AG04450 (cell line): ENCODE data around the gene TINAG. TPM values are rescaled to one million over a fixed set of nuclear protein-coding genes. Genes with fewer than 3 reads are reported as not detected.

Source experiments
- CTCF ChIA-PET: fragments of 300-600, 350-600 bp; formaldehyde crosslinking; extraction: SDS; loops from one replicate; lab custom pipeline; 2022; ENCODE audit warnings: antibody characterized with exemption, inconsistent platforms; lab: Charles Lee
- POLR2A ChIA-PET: fragments of 350-600 bp; formaldehyde crosslinking; extraction: SDS; loops from one replicate; lab custom pipeline; 2021; ENCODE audit warnings: antibody characterized with exemption, inconsistent platforms; lab: Yijun Ruan, JAX
- DNase-seq: peaks from one replicate; pipeline ENCODE4 v3.0.0-alpha.2; 2011; ENCODE audit warnings: low read depth, low spot score
- H3K27ac ChIP-seq: one replicate; pipeline ENCODE4 v1.5.1; 2012; ENCODE audit warnings: low read depth, low read length, control low read depth
- H3K27me3 ChIP-seq: one replicate; pipeline ENCODE4 v1.6.0; 2012; ENCODE audit warnings: low read length; ENCODE audit not compliant: control insufficient read depth, insufficient read depth
- H3K4me3 ChIP-seq: 2 replicates; pipeline ENCODE4 v1.5.1; 2011; ENCODE audit warnings: mild to moderate bottlenecking, low read depth, low read length, control low read depth
- H3K9me3 ChIP-seq: 2 replicates; pipeline ENCODE4 v1.5.1; 2012; ENCODE audit warnings: low read length; ENCODE audit not compliant: control insufficient read depth, insufficient read depth
- polyA plus RNA-seq: library from polyadenylated mRNA; depleted of rRNA; stranded (reverse); fragments of >200 nt; gene quantifications from 2 replicates; pipeline ENCODE4 v1.2.3, GENCODE V29; 2011; rRNA removed
- TF ChIP-seq, protein P1 (sequence below): IDR thresholded peaks from 2 replicates; pipeline ENCODE4 v1.5.1; 2011; ENCODE audit warnings: low read depth, low read length, control low read depth, inconsistent platforms

The TINAG gene
- polyA plus RNA-seq, 1 experiment, result not detected

- POLR2A ChIA-PET, result no interaction called here
- Histone ChIP-seq H3K27ac (no peak overlapping the region), H3K27me3 (no peaks in the 10 kb centered on the region), H3K9me3 (no peaks in the 10 kb centered on the region), H3K4me3 (no peak overlapping the region)
- CTCF ChIA-PET, result no interaction called here
- TF ChIP-seq, protein P1, sequence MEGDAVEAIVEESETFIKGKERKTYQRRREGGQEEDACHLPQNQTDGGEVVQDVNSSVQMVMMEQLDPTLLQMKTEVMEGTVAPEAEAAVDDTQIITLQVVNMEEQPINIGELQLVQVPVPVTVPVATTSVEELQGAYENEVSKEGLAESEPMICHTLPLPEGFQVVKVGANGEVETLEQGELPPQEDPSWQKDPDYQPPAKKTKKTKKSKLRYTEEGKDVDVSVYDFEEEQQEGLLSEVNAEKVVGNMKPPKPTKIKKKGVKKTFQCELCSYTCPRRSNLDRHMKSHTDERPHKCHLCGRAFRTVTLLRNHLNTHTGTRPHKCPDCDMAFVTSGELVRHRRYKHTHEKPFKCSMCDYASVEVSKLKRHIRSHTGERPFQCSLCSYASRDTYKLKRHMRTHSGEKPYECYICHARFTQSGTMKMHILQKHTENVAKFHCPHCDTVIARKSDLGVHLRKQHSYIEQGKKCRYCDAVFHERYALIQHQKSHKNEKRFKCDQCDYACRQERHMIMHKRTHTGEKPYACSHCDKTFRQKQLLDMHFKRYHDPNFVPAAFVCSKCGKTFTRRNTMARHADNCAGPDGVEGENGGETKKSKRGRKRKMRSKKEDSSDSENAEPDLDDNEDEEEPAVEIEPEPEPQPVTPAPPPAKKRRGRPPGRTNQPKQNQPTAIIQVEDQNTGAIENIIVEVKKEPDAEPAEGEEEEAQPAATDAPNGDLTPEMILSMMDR, result no peak
- no peak for DNase-seq
These were observed 119.2 kb downstream of the TINAG start for GRCh38 chr6:54427396-54427937.

DNA sequence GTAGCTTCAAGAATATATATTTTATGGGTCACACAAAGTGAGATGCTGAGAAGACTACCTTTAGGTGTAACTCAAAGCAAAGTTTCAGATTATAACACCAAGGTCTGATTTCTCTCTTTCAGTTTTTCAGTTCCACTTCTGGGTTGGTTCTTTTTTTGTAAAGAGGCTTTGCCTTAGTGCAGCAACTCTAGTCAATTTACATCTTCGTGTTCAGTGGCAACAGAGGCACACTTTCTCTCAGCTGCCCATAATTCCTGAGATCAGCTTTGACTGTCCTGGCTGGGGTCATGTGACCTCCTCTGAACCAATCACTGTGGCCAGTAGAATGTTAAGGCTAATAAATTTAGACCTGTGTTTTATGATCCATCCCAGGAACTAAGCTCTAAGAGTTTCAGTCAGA lies 120.2 kb downstream of the TINAG start:
- TF ChIP-seq, protein P1, result no peak
- H3K4me3 ChIP-seq, result no peak overlapping the region
- POLR2A ChIA-PET, result no interaction called here
- H3K9me3 ChIP-seq, result no peaks in the 10 kb centered on the region
- no peak for DNase-seq
- CTCF ChIA-PET, result no interaction called here
- no peaks in the 10 kb centered on the region for H3K27me3 ChIP-seq
- H3K27ac ChIP-seq, result no peak overlapping the region

GRCh38 chr6:54431466-54431865 lies 123.2 kb downstream of the TINAG start:
- TF ChIP-seq, protein P1, result no peak
- Histone ChIP-seq H3K27ac (no peak overlapping the region), H3K9me3 (no peaks in the 10 kb centered on the region), H3K4me3 (no peak overlapping the region), H3K27me3 (no peaks in the 10 kb centered on the region)
- peak; percentile 1 for DNase-seq
- CTCF ChIA-PET, result interaction anchor here (1.3 kb wide), 1 partner anchor 11 kb away, joined by 3 read pairs; no protein-coding TSS in a partner anchor
- POLR2A ChIA-PET, result no interaction called here

Other genes with a start within 250 kb of the TINAG start
- gene MLIP, start 197.0 kb upstream of the TINAG start, polyA plus RNA-seq, result not detected in 2 replicates